HUES64 (cell line): ENCODE measurements around the gene INTS6.

ENCODE experiments used
- H3K27ac ChIP-seq: 2 replicates; pipeline ENCODE4 v1.7.0; 2013; ENCODE audit warnings: low read depth, low read length, inconsistent platforms
- H3K27me3 ChIP-seq: 2 replicates; pipeline ENCODE4 v1.6.1; 2013; ENCODE audit warnings: mild to moderate bottlenecking, low read length; ENCODE audit not compliant: insufficient read depth
- H3K36me3 ChIP-seq: 2 replicates; pipeline ENCODE4 v1.6.1; 2013; ENCODE audit warnings: mild to moderate bottlenecking, low read length; ENCODE audit not compliant: insufficient read depth
- H3K4me1 ChIP-seq: 2 replicates; pipeline ENCODE4 v1.6.1; 2013; ENCODE audit warnings: mild to moderate bottlenecking, low read length, moderate library complexity; ENCODE audit not compliant: insufficient read depth
- H3K4me3 ChIP-seq: 2 replicates; pipeline ENCODE4 v1.5.1; 2013; ENCODE audit warnings: mild to moderate bottlenecking, low read length, moderate library complexity
- H3K9ac ChIP-seq: 2 replicates; pipeline ENCODE4 v1.6.1; 2013; ENCODE audit warnings: mild to moderate bottlenecking, low read depth, low read length
- H3K9me3 ChIP-seq: 2 replicates; pipeline ENCODE4 v1.6.1; 2013; ENCODE audit warnings: low read depth, low read length; ENCODE audit not compliant: insufficient read depth
- WGBS: fragments of 150-250, 120-280 bp; methylation state at CpG from one replicate; pipeline ENCODE4 v1.1.7; 2013; ENCODE audit warnings: missing lambda C conversion rate; 5-methylcytosine and 5-hydroxymethylcytosine counted together

The INTS6 gene

DNA sequence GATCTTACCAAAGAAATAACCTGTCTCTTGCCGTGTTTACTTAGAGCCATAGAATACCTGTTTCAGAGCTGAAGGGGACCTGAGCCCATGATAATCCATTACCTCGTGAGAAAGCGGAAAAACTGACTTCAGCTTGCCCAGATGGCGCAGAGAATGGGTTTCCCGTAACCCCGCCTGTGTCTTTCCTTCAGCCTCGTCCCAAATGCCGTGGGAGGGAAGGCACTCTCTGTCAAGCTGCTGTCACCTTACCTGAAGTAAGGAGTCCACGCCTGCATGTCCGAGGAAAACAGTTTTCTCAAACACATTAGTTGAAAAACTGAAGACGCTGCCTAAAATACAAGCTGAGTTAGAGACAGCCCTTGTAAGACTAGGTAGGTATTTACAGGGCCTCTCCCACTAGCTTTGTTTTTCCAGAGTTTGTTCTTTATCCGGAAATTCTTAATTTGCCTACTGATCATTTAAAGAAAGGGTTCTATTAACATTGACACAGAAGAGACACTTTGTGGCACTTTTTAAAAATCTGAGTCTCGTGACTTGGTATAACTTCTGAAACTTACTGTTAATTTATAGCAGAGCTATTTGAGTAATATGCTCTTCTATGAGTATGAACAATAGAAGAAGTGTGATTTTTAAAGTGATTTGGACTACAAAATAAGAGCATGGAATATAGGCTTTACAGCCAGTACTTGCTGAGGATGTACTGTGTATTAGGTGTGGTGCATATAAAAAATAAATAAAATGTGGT is 1.3 kb upstream of the INTS6 start:
- peak overlapping the region; percentile 90 for H3K4me3 ChIP-seq
- peak overlapping the region; percentile 94 for H3K27ac ChIP-seq
- H3K36me3 ChIP-seq, result peaks cover 40% of the 10 kb centered on the region
- peak overlapping the region; percentile 92 for H3K9ac ChIP-seq
- 28% methylated on average over 13 of the region's 13 CpGs for WGBS
- H3K4me1 ChIP-seq, result peaks cover 12% of the 10 kb centered on the region
- H3K27me3 ChIP-seq, result no peaks in the 10 kb centered on the region
- peaks cover 20% of the 10 kb centered on the region for H3K9me3 ChIP-seq

GRCh38 chr13:51453207-51453958 is 547 bp upstream of the INTS6 start:
- WGBS, result under 1% methylated on average over 80 of the region's 80 CpGs
- peak overlapping the region; percentile 92 for H3K9ac ChIP-seq
- peaks cover 48% of the 10 kb centered on the region for H3K36me3 ChIP-seq

DNA sequence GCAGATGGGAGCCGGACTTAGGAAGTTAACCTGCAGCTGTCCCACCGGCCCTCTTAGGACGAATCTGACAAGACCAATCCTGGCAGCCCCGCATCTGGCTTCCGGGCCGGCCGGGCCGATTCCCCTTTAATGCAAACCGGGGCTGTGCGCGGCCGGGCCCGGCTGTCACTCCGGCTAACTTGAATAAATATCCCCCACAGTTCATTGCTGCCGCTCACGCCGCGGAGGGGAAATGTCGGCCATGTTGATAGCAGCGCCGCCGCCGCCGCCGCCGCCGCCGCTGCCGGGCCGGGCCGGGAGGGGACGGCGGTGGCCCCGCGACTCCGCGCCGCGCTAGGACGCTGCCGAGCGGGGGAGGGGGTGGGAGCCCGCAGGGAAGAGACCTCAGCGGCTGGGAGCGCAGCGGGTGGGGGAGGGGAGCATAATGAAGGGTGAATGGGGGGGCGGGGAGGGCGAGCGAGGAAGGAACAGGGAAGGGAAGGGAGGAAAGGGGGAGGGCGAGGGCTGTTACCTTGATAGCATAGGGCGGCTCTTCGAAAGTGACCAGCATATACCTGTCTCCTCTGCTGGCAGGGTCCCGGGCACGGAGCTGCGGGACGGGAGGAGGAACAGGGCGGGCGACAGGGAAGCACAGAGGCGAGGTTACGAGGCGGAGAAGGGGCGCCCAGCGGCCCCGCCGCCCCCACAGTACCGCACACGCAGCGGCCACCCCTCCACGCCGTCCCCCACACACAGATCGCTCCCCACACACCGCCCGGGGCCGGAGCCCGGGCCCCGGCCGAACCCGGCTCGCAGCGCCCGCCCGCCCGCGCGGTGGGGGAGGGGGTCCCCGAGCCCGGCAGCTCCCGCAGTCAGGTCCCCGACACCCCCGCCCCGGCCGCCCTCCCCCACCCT is 1.1 kb downstream of the INTS6 start:
- H3K9ac ChIP-seq, result peak overlapping the region; percentile 89
- peaks cover 57% of the 10 kb centered on the region for H3K36me3 ChIP-seq
- under 1% methylated on average over 92 of the region's 92 CpGs for WGBS
- H3K4me3 ChIP-seq, result peak overlapping the region; percentile 94
- peaks cover 19% of the 10 kb centered on the region for H3K9me3 ChIP-seq
- peak overlapping the region; percentile 96 for H3K27ac ChIP-seq
- H3K27me3 ChIP-seq, result no peaks in the 10 kb centered on the region
- H3K4me1 ChIP-seq, result peaks cover 12% of the 10 kb centered on the region

More at GRCh38 chr13:51453207-51453958, 547 bp upstream of the INTS6 start:
- H3K9me3 ChIP-seq, result peaks cover 20% of the 10 kb centered on the region
- H3K4me3 ChIP-seq, result peak overlapping the region; percentile 90
- H3K27me3 ChIP-seq, result no peaks in the 10 kb centered on the region
- H3K4me1 ChIP-seq, result peaks cover 12% of the 10 kb centered on the region
- H3K27ac ChIP-seq, result peak overlapping the region; percentile 94

- Histone ChIP-seq H3K9me3 (peaks cover 12% of the 10 kb centered on the region), H3K36me3 (peaks cover 59% of the 10 kb centered on the region), H3K27me3 (no peaks in the 10 kb centered on the region), H3K27ac (peak overlapping the region; percentile 96; the same call in 1 of the 2 replicates), H3K4me3 (peak overlapping the region; percentile 94), H3K9ac (peak overlapping the region; percentile 63; the same call in 1 of the 2 replicates), H3K4me1 (peaks cover 12% of the 10 kb centered on the region)
- WGBS, result 41% methylated on average over 5 of the region's 5 CpGs
These were observed 1.7 kb downstream of the INTS6 start for GRCh38 chr13:51451134-51451466.

DNA sequence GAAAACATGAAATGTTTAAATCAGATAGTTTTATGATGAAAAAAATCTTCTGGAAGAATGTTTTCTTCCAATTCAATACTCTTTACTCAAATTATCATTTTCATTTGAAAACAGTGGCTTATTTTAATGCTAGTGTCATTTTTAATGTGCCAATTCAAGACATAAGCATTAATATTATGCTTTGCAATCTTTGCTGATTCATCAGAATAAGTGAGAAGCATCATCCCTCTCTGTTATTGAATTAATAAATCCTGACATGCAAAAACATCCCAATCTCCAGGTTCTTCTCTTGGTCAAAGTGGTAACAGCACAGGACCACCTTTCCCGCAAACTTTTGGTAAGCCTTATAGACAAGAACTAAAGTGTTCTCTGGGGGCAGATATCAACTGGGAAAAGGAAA is 3.8 kb downstream of the INTS6 start:
- Histone ChIP-seq H3K4me1 (peaks cover 12% of the 10 kb centered on the region), H3K9ac (no peak overlapping the region), H3K9me3 (no peaks in the 10 kb centered on the region), H3K27me3 (no peaks in the 10 kb centered on the region), H3K27ac (no peak overlapping the region), H3K36me3 (peaks cover 43% of the 10 kb centered on the region), H3K4me3 (no peak overlapping the region)
- 94% methylated on average over 1 of the region's 1 CpG for WGBS

DNA sequence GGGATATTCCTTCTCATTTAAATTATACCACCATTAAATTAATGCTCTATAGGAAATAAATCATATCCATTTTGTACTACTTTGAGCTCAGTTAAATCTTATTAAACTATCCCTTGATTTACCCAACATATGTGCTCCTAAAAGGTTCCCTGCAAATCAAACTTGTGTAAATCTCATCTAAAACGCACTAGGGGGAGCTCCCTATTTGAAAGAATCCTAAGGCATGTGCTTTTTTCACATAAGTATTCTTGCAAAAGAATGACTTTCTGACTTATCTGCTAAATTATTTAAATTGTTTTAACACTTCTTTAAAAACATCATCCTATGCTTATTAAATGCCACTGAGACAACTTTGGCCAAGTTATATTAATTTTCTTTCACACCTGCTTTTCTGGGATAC is 7.9 kb downstream of the INTS6 start:
- H3K36me3 ChIP-seq, result peaks cover 40% of the 10 kb centered on the region
- 0 out of 2 replicates have a peak, but pooled peaks cover 1% of the 10 kb centered on the region for H3K4me1 ChIP-seq
- no peaks in the 10 kb centered on the region for H3K27me3 ChIP-seq
- H3K4me3 ChIP-seq, result no peak overlapping the region
- 74% methylated on average over 1 of the region's 1 CpG for WGBS
- H3K9ac ChIP-seq, result no peak overlapping the region
- H3K9me3 ChIP-seq, result no peaks in the 10 kb centered on the region
- no peak overlapping the region for H3K27ac ChIP-seq

GRCh38 chr13:51440381-51440780 is 12.5 kb downstream of the INTS6 start:
- Histone ChIP-seq H3K4me3 (no peak overlapping the region), H3K4me1 (peaks cover 11% of the 10 kb centered on the region), H3K9me3 (no peaks in the 10 kb centered on the region), H3K27me3 (no peaks in the 10 kb centered on the region), H3K27ac (no peak overlapping the region), H3K9ac (no peak overlapping the region), H3K36me3 (peaks cover 26% of the 10 kb centered on the region)
- 88% methylated on average over 1 of the region's 1 CpG for WGBS

- H3K9me3 ChIP-seq, result no peaks in the 10 kb centered on the region
- peaks cover 17% of the 10 kb centered on the region for H3K4me1 ChIP-seq
- H3K27ac ChIP-seq, result no peak overlapping the region
- H3K4me3 ChIP-seq, result no peak overlapping the region
- H3K9ac ChIP-seq, result no peak overlapping the region
- 79% methylated on average over 4 of the region's 4 CpGs for WGBS
- H3K27me3 ChIP-seq, result no peaks in the 10 kb centered on the region
- H3K36me3 ChIP-seq, result peaks cover 28% of the 10 kb centered on the region
These were observed 15.2 kb downstream of the INTS6 start for GRCh38 chr13:51437550-51438127.

DNA sequence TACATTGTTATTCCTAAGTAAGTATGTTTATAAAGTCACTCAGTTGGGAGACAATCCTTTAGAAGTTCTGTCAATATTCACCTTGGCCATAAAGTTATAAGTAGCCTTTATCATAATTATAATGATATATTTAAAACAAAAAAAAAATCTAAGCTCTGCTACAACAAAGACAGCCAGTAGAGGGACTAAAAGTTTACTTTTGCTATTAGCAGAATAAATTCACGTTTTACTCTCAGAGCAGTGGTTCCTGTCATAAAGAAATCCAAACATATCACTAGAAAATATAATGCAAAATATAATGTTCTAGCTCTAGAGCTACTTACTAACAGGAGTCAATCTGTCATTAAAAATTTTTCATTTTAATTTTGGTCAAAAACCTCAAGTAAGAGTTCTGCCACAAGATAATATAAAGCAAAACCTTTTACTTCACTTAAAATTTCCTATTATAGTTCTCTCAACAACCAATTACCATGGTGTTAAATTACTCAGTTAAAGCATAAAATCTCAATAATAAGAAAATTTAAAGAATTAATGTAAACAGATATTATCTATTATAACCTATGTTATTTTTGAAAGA is 17.7 kb downstream of the INTS6 start:
- H3K4me3 ChIP-seq, result no peak overlapping the region
- H3K27ac ChIP-seq, result no peak overlapping the region
- H3K9me3 ChIP-seq, result no peaks in the 10 kb centered on the region
- H3K27me3 ChIP-seq, result no peaks in the 10 kb centered on the region
- H3K9ac ChIP-seq, result no peak overlapping the region
- H3K36me3 ChIP-seq, result peaks cover 31% of the 10 kb centered on the region
- WGBS, result 14% methylated on average over 1 of the region's 1 CpG
- peaks cover 39% of the 10 kb centered on the region for H3K4me1 ChIP-seq

DNA sequence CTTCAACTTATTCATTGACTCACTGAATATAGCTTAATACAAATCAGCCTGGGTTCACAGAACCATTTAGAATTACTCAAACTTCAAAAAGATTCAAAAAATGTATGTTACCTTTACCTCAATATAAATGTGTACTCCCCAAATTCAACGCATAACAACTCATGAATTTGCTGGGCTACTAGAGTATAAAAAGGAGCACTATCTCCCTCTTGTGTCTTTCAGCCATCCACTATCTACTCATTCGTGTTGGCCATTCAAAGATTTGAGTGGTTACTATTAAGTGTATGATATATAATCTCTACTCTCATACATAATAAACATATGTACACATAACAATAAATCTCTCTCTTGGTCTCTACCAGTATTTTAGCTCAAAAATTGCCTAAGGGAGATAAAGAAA is 20.3 kb downstream of the INTS6 start:
- Histone ChIP-seq H3K9me3 (no peaks in the 10 kb centered on the region), H3K27ac (0 out of 2 replicates have a peak overlapping the region, but pooled peaks have one; percentile 29), H3K9ac (no peak overlapping the region), H3K27me3 (no peaks in the 10 kb centered on the region), H3K4me3 (no peak overlapping the region), H3K4me1 (peaks cover 42% of the 10 kb centered on the region), H3K36me3 (peaks cover 45% of the 10 kb centered on the region)
- WGBS, result 94% methylated on average over 1 of the region's 2 CpGs
